Measurements from ENCODE around the gene KRT16.
"Not testable (repeated sequence)": the region's sequence is repeated elsewhere in the genome, so short reads cannot be mapped to it uniquely, and the experiment has no call there.

Gene KRT16

DNA sequence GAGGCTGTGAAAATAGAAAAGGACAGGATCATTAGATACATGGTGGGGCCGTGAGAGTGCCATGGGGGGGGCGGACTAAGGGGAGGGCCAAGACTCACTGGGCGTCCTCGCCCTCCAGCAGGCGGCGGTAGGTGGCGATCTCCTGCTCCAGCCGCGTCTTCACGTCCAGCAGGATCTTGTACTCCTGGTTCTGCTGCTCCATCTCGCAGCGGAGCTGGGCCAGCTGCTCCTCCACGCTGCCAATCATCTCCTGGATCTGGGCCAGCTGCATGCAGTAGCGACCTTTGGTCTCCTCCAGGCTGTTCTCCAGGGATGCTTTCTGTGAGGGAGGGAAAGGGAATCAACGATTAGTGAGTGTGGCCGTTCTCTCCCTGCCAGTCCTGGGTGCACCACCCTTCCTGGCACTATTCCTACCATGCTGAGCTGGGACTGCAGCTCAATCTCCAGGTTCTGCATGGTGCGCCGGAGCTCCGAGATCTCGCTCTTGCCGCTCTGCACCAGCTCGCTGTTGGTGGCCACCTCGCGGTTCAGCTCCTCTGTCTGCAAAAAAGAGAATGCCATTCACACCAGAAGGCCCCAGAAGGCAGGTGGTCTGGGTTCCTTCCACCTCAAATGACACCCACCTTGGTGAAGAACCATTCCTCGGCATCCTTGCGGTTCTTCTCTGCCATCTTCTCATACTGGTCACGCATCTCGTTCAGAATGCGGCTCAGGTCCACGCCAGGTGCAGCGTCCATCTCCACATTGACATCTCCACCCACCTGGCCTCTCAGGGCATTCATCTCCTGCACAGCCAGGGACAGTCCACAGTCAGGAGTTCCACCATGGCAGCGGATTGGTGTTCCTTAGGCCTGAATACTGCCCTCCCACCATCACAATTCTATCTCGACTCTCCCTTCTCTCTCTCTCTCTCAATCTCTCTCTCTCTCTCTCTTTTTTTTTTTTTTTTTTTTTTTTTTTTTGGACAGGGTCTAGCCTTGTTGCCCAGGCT lies 29.1 kb downstream of the KRT16 start:
- no peak for DNase-seq (ENCODE audit: low read depth in 2 of 2)

GRCh38 chr17:41582061-41582968 lies 30.3 kb downstream of the KRT16 start:
- DNase-seq (ENCODE audit: low read depth in 2 of 2), result not testable (repeated sequence)

DNA sequence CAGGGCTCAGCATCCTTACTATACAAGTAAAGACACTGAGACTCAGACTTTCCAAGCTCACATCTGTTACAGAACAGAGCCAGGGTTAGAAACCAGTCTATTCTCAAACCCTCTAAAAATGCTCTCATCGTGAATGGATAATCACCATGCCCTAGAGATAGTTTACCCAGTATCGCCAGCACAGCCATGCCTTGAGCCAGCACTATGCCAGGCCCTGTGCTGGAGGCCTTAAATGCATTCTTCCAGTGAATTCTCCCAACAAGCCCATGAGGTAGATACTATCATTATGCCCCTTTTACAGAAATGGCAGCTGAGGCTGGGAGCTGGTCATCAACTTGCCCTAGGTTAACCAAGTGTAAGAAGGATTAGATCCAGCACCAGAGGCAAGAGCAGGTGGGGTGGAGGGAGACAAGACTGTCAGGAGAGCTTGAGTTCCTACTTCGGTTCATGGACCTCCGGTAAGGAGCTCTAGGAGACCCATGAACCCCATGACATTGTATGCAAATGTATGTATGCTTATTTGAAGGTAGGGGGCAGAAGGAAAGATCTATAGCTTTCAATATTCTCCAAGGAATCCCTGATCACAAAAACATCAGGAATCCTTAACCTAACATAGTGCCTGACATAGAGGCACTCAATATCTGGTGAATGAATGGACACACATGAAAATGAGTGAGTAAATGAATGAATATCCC lies 31.1 kb downstream of the KRT16 start:
- DNase-seq (ENCODE audit: low read depth in 2 of 2), result no peak

GRCh38 chr17:41580687-41581365 lies 31.7 kb downstream of the KRT16 start:
- no peak for DNase-seq (ENCODE audit: low read depth in 2 of 2)

DNA sequence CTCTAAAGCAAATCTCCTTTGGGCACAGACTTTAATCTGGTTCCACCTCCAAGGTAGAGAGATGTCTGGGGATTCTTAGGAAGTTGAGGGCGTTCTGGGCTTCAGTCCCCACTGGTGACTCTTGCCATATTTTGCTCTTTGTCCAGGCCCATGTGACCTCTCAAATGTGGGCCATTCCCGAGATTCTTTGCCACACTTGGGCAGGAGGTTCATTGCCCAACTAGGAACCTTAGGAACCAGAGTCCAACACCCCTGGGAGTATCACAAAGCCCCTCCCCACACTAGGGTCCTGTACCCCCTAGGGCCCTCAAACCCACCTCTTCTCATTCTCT lies 32.4 kb downstream of the KRT16 start:
- no peak for DNase-seq (ENCODE audit: low read depth in 2 of 2)

- DNase-seq (ENCODE audit: low read depth in 2 of 2), result peak; percentile 37 to 77
These were observed 32.9 kb downstream of the KRT16 start for GRCh38 chr17:41579484-41580243.

DNA sequence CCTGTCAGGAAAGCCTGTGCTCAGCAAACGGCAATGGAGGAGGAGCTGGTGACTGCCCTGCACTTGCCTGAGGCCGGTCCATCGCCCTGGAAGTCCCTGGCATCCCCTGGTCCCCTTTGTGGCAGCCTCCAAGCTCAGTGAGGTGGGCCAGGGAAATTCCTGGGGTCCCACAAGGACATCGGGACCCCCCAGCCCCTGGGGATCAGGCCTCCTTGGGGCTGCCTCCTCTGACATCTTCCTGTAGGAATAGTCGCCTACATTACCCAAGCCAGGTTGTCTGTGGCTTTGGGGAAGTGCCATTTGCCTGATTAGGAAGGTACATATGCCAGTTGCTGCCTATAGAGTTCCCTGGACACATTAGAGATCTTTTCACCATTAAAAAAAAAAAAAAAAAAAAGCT lies 33.6 kb downstream of the KRT16 start:
- DNase-seq (ENCODE audit: low read depth in 2 of 2), result no peak

- no peak for DNase-seq (ENCODE audit: low read depth in 2 of 2)
These were observed 34.0 kb downstream of the KRT16 start for GRCh38 chr17:41578538-41578937.

- DNase-seq (ENCODE audit: low read depth in 2 of 2), result not testable (repeated sequence)
These were observed 35.8 kb downstream of the KRT16 start for GRCh38 chr17:41576740-41577139.

- no peak for DNase-seq (ENCODE audit: low read depth in 2 of 2)
These were observed 37.2 kb downstream of the KRT16 start for GRCh38 chr17:41575336-41575735.

DNA sequence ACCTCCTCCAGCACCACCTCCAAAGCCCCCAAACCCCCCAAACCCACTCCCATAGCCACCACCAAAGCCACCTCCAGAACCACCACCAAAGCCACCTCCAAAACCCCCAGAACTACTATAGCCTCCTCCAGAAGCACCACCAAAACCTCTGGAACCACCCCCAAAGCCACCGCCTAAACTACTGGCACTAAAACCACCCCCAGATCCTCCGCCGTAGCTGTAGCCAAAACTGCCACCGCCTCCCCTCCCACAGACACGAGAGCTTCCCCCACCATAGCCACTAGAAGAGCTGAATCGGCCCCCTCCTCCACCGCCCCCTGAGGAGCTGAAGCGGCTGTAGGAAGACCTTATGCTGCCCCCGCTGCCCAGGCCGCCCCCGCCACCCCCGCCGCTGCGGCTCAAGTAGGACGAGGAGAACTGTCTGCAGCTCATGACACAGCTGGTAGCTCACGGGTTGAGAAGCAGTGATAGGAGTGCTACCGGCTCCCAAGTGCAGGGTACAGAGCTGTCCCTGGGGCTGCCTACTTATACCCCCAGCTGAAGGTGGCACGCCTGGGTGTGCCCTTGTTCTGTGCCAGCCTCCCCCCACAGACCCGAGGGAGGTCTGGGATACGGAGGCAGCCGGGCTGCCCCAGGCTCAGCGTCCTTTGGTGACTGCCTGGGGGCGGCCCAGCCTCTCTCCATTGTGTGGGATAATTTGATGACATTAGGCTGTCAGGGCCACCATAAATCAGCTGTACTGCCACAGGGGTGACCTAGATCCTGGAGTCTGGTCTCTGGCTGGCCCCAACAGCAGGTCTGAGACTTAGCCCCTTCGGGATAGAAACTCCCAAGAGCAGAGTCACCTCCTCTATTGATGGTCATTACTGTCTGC lies 40.8 kb downstream of the KRT16 start, which contains the start of gene KRT9:
Gene KRT9, minus strand, starts transcription at position 499 of the 874 bp plus-strand sequence. Its CDS starts 67 bp downstream, at position 432.
- DNase-seq (ENCODE audit: low read depth in 2 of 2), result no peak

DNA sequence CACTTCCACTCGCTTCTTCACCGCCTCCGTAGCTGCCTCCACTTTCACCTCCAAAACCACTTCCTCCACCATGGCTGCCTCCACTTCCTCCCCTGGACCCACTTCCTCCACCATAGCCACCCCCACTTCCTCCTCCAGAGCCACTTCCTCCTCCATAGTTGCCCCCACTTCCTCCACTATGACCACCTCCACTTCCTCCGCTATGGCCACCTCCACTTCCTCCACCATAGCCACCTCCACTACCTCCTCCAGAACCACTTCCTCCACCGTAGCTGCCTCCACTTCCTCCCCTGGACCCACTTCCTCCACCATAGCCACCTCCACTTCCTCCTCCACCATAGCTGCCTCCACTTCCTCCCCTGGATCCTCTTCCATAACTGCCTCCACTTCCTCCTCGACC lies 45.2 kb downstream of the KRT16 start:
- no peak for DNase-seq (ENCODE audit: low read depth in 2 of 2)

DNA sequence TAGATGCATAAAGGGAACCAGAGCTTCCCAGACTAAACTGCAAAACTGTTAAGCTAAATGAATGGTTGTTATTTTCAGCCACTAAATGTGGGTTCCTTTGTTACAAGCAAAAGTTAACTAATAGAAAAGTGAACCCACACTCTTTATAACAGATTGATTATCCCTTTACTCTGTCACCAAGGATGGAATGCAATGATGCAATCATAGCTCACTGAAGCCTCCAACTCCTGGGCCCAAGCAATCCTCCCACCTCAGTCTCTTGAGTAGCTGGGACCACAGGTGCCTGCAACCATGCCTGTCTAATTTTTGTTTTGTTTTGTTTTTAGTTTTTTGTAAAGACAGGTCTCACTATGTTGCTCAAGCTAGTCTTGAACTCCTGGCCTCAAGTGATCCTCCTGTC lies 47.2 kb downstream of the KRT16 start:
- DNase-seq (ENCODE audit: low read depth in 2 of 2), result no peak

DNA sequence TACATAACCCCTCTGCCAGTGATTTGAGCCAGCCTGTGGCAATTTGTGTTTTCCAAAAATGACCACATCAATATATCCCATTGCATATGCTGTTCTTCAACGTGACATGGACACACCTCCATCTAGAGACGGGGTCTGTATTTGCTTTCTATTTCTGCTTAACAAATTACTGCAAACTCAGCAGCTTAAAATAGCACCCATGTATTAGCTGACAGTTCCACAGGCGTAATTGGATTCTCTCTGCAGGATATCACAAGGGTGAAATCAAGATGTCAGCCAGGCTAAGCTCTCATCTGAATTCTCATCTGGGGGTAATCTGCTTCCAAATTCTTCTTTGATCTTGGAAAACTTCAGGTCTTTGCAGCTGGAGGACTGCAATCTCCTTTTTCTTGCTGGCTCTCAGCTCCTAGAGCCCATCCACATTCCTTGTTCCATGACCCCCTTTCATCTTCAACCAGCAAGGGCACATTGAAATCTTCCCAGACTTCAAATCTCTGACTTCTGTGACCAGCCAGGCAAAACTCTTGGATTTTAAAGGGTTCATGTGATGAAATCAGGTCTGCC lies 48.9 kb downstream of the KRT16 start:
- DNase-seq (ENCODE audit: low read depth in 2 of 2), result no peak

DNA sequence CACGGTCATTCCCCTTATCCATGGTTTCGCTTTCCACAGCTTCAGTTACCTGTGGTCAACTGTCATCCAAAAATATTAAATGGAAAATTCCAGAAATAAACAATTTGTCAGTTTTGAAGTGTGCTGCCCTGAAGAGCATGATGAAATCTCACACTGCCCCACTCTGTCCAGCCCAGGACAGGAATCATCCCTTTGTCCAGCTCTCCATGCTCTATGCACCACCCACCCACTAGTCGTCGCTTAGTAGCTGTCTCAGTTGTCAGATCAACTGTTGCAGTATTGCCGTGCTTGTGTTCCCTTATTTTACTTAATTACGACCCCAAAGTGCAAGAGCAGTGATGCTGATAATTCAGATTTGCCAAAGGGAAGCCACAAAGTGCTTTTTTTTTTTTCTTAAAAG lies 51.0 kb downstream of the KRT16 start:
- no peak for DNase-seq (ENCODE audit: low read depth in 2 of 2)
